Brain pericyte (primary cell): ENCODE data around the gene SLC28A3.

Experiments
- DNase-seq: peaks from one replicate; pipeline ENCODE4 v3.0.0-alpha.2; 2012; ENCODE audit warnings: low read depth, low spot score

Gene SLC28A3

GRCh38 chr9:84343111-84343521 is 2.6 kb upstream of the SLC28A3 start:
- no peak for DNase-seq

GRCh38 chr9:84339962-84340361 is 596 bp downstream of the SLC28A3 start:
- DNase-seq: no peak

- no peak for DNase-seq
Measured at GRCh38 chr9:84339503-84339902, 1.1 kb downstream of the SLC28A3 start.

GRCh38 chr9:84338792-84339191 is 1.8 kb downstream of the SLC28A3 start:
- no peak for DNase-seq

GRCh38 chr9:84337252-84337651 is 3.3 kb downstream of the SLC28A3 start:
- DNase-seq: no peak

GRCh38 chr9:84331119-84331809 is 9.3 kb downstream of the SLC28A3 start:
- no peak for DNase-seq

- no peak for DNase-seq
Measured at GRCh38 chr9:84330246-84330645, 10.3 kb downstream of the SLC28A3 start.

- no peak for DNase-seq
Measured at GRCh38 chr9:84327184-84327583, 13.4 kb downstream of the SLC28A3 start.

GRCh38 chr9:84325347-84325973 is 15.1 kb downstream of the SLC28A3 start:
- no peak for DNase-seq

- no peak for DNase-seq
Measured at GRCh38 chr9:84324811-84325210, 15.7 kb downstream of the SLC28A3 start.

- no peak for DNase-seq
Measured at GRCh38 chr9:84323858-84324257, 16.7 kb downstream of the SLC28A3 start.

- DNase-seq: no peak
Measured at GRCh38 chr9:84322828-84323227, 17.7 kb downstream of the SLC28A3 start.

GRCh38 chr9:84320231-84320630 is 20.3 kb downstream of the SLC28A3 start:
- no peak for DNase-seq

- DNase-seq: no peak
Measured at GRCh38 chr9:84319632-84320031, 20.9 kb downstream of the SLC28A3 start.

GRCh38 chr9:84318981-84319380 is 21.6 kb downstream of the SLC28A3 start:
- no peak for DNase-seq

- DNase-seq: no peak
Measured at GRCh38 chr9:84317563-84317962, 23.0 kb downstream of the SLC28A3 start.

- DNase-seq: no peak
Measured at GRCh38 chr9:84315278-84315877, 25.2 kb downstream of the SLC28A3 start.

- no peak for DNase-seq
Measured at GRCh38 chr9:84314306-84314705, 26.3 kb downstream of the SLC28A3 start.

- no peak for DNase-seq
Measured at GRCh38 chr9:84310883-84311282, 29.7 kb downstream of the SLC28A3 start.

- DNase-seq: no peak
Measured at GRCh38 chr9:84305497-84306131, 34.9 kb downstream of the SLC28A3 start.

GRCh38 chr9:84304166-84304565 is 36.4 kb downstream of the SLC28A3 start:
- DNase-seq: no peak

GRCh38 chr9:84303061-84303460 is 37.5 kb downstream of the SLC28A3 start:
- no peak for DNase-seq

- no peak for DNase-seq
Measured at GRCh38 chr9:84301851-84302250, 38.7 kb downstream of the SLC28A3 start.
